WTC11 (cell line): ENCODE measurements around the gene KAT7. TPM values are rescaled to one million over a fixed set of nuclear protein-coding genes. Genes with fewer than 3 reads are reported as not detected.

Source experiments
- ATAC-seq: fragments of 200-7000 bp; cut with Tn5 transposase; 2 replicates; pipeline ENCODE4 v1.10.0; 2021; ENCODE audit warnings: mild to moderate bottlenecking, moderate library complexity
- CTCF ChIA-PET: fragments of 300-600 bp; sonication (Branson Sonifier 250); formaldehyde crosslinking; loops from one replicate; lab custom pipeline; 2021; ENCODE audit warnings: antibody characterized with exemption; lab: Charles Lee
- POLR2A ChIA-PET: fragments of 350-600 bp; sonication (Branson Sonifier 250); formaldehyde crosslinking; loops from one replicate; lab custom pipeline; 2021; ENCODE audit warnings: antibody characterized with exemption; lab: Charles Lee
- DNase-seq: peaks from one replicate; pipeline ENCODE4 v3.0.0; 2021; ENCODE audit warnings: low spot score
- H3K27ac Mint-ChIP-seq: 2 replicates; pipeline ENCODE4 v1.8.0; 2021; ENCODE audit warnings: mixed read lengths
- H3K27me3 Mint-ChIP-seq: 2 replicates; pipeline ENCODE4 v1.8.0; 2021; ENCODE audit warnings: low read depth, mild to moderate bottlenecking, moderate library complexity, mixed read lengths
- H3K36me3 Mint-ChIP-seq: 2 replicates; pipeline ENCODE4 v1.8.0; 2021; ENCODE audit warnings: mixed read lengths
- H3K4me1 Mint-ChIP-seq: 2 replicates; pipeline ENCODE4 v1.8.0; 2022; ENCODE audit warnings: mixed read lengths
- H3K4me3 Mint-ChIP-seq: 2 replicates; pipeline ENCODE4 v1.8.0; 2021; ENCODE audit warnings: mild to moderate bottlenecking, moderate library complexity, mixed read lengths
- H3K9me3 Mint-ChIP-seq: 2 replicates; pipeline ENCODE4 v1.8.0; 2021; ENCODE audit warnings: mixed read lengths
- ETV6 ChIP-seq: sonication (generic); formaldehyde crosslinking; IDR thresholded peaks from 2 replicates; pipeline ENCODE4 v1.8.1; 2022; ENCODE audit warnings: mild to moderate bottlenecking, missing genetic modification reagents
- MXD4 ChIP-seq: fragments of 250-450 bp; sonication (Bioruptor Pico); IDR thresholded peaks from 2 replicates; pipeline ENCODE4 v1.8.0; 2021; ENCODE audit warnings: mild to moderate bottlenecking, moderate library complexity, borderline replicate concordance
- NFATC4 ChIP-seq: fragments of 250-450 bp; sonication (Bioruptor Pico); IDR thresholded peaks from 2 replicates; pipeline ENCODE4 v1.9.0; 2021; ENCODE audit warnings: mild to moderate bottlenecking
- NFYB ChIP-seq: sonication (generic); formaldehyde crosslinking; conservative IDR thresholded peaks from 2 replicates; pipeline ENCODE4 v1.8.0; 2022; ENCODE audit warnings: low read depth, missing genetic modification reagents
- SMAD4 ChIP-seq: sonication (generic); formaldehyde crosslinking; IDR thresholded peaks from 2 replicates; pipeline ENCODE4 v1.8.0; 2022; ENCODE audit warnings: mild to moderate bottlenecking, missing genetic modification reagents
- SOX15 ChIP-seq: fragments of 250-450 bp; sonication (Bioruptor Pico); IDR thresholded peaks from 2 replicates; pipeline ENCODE4 v1.9.0; 2021; ENCODE audit warnings: mild to moderate bottlenecking
- SP1 ChIP-seq: sonication (generic); formaldehyde crosslinking; conservative IDR thresholded peaks from 2 replicates; pipeline ENCODE4 v1.8.1; 2022; ENCODE audit warnings: missing genetic modification reagents
- ZNF219 ChIP-seq: sonication (generic); formaldehyde crosslinking; IDR thresholded peaks from 2 replicates; pipeline ENCODE4 v1.8.0; 2023; ENCODE audit warnings: missing genetic modification reagents, mild to moderate bottlenecking, borderline replicate concordance
- ZNF232 ChIP-seq: sonication (generic); formaldehyde crosslinking; IDR thresholded peaks from 2 replicates; pipeline ENCODE4 v1.8.0; 2022; ENCODE audit warnings: mild to moderate bottlenecking, missing genetic modification reagents
- ZNF317 ChIP-seq: sonication (generic); formaldehyde crosslinking; IDR thresholded peaks from 2 replicates; pipeline ENCODE4 v1.8.1; 2023; ENCODE audit warnings: low read depth, mild to moderate bottlenecking, moderate library complexity, missing genetic modification reagents, borderline replicate concordance
- total RNA-seq: library from RNA; stranded (reverse); gene quantifications from 3 replicates; pipeline ENCODE4 v1.2.3, GENCODE V29; 2021
- TF ChIP-seq, protein P1 (sequence below): fragments of 200-600 bp; IDR thresholded peaks from 2 replicates; pipeline ENCODE4 v1.8.0; 2022; ENCODE audit warnings: antibody characterized with exemption
- TF ChIP-seq, protein P2 (sequence below): sonication (generic); formaldehyde crosslinking; IDR thresholded peaks from 2 replicates; pipeline ENCODE4 v1.8.0; 2022; ENCODE audit warnings: mild to moderate bottlenecking, missing genetic modification reagents
- TF ChIP-seq, protein P3 (sequence below): fragments of 250-450 bp; sonication (Bioruptor Pico); conservative IDR thresholded peaks from 2 replicates; pipeline ENCODE4 v1.9.0; 2021; ENCODE audit warnings: mild to moderate bottlenecking
- TF ChIP-seq, protein P4 (sequence below): fragments of 250-450 bp; sonication (Bioruptor Pico); IDR thresholded peaks from 2 replicates; pipeline ENCODE4 v1.9.0; 2021; ENCODE audit warnings: mild to moderate bottlenecking
- TF ChIP-seq, protein P5 (sequence below): sonication (generic); formaldehyde crosslinking; IDR thresholded peaks from 2 replicates; pipeline ENCODE4 v1.8.1; 2022; ENCODE audit warnings: mild to moderate bottlenecking, moderate library complexity, missing genetic modification reagents
- TF ChIP-seq, protein P6 (sequence below): sonication (generic); formaldehyde crosslinking; IDR thresholded peaks from 2 replicates; pipeline ENCODE4 v1.8.0; 2022; ENCODE audit warnings: mild to moderate bottlenecking, missing genetic modification reagents
- TF ChIP-seq, protein P7 (sequence below): sonication (generic); formaldehyde crosslinking; IDR thresholded peaks from 2 replicates; pipeline ENCODE4 v1.8.0; 2023; ENCODE audit warnings: missing genetic modification reagents, mild to moderate bottlenecking, borderline replicate concordance
- TF ChIP-seq, protein P8 (sequence below): sonication (generic); formaldehyde crosslinking; IDR thresholded peaks from 2 replicates; pipeline ENCODE4 v1.8.1; 2022; ENCODE audit warnings: low read depth, mild to moderate bottlenecking, moderate library complexity, missing genetic modification reagents, borderline replicate concordance

KAT7 gene
- total RNA-seq, 1 experiment from 2014 or later, result 199 TPM

DNA sequence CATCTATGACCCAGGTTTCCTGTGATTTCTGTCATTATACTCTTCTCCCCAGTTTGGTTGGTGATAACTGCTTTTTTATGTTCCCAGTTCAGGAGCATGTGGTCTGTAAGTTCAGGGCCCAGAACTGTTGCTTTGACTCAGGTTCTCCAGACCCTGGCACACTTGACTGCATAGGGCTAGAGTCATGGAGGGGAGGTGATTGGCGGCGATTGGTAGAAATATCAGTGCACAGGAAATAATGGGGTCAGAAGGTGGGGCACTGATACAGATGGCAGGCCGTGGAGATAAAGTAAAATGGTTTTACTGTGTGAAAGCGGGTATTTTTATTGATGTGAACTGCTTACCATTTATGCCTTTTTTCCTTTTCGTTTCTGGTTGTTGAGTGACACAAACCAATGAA, 30.7 kb downstream of the KAT7 start:
- TF ChIP-seq ZNF317 (CRISPR knock-in tag) (no peak), NFYB (CRISPR knock-in tag) (no peak), ETV6 (CRISPR knock-in tag) (no peak), NFATC4 (CRISPR knock-in tag) (no peak)
- TF ChIP-seq, protein P1, sequence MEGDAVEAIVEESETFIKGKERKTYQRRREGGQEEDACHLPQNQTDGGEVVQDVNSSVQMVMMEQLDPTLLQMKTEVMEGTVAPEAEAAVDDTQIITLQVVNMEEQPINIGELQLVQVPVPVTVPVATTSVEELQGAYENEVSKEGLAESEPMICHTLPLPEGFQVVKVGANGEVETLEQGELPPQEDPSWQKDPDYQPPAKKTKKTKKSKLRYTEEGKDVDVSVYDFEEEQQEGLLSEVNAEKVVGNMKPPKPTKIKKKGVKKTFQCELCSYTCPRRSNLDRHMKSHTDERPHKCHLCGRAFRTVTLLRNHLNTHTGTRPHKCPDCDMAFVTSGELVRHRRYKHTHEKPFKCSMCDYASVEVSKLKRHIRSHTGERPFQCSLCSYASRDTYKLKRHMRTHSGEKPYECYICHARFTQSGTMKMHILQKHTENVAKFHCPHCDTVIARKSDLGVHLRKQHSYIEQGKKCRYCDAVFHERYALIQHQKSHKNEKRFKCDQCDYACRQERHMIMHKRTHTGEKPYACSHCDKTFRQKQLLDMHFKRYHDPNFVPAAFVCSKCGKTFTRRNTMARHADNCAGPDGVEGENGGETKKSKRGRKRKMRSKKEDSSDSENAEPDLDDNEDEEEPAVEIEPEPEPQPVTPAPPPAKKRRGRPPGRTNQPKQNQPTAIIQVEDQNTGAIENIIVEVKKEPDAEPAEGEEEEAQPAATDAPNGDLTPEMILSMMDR, result no peak
- TF ChIP-seq, protein P2, sequence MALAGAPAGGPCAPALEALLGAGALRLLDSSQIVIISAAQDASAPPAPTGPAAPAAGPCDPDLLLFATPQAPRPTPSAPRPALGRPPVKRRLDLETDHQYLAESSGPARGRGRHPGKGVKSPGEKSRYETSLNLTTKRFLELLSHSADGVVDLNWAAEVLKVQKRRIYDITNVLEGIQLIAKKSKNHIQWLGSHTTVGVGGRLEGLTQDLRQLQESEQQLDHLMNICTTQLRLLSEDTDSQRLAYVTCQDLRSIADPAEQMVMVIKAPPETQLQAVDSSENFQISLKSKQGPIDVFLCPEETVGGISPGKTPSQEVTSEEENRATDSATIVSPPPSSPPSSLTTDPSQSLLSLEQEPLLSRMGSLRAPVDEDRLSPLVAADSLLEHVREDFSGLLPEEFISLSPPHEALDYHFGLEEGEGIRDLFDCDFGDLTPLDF (CRISPR knock-in tag), result no peak
- TF ChIP-seq, protein P3, sequence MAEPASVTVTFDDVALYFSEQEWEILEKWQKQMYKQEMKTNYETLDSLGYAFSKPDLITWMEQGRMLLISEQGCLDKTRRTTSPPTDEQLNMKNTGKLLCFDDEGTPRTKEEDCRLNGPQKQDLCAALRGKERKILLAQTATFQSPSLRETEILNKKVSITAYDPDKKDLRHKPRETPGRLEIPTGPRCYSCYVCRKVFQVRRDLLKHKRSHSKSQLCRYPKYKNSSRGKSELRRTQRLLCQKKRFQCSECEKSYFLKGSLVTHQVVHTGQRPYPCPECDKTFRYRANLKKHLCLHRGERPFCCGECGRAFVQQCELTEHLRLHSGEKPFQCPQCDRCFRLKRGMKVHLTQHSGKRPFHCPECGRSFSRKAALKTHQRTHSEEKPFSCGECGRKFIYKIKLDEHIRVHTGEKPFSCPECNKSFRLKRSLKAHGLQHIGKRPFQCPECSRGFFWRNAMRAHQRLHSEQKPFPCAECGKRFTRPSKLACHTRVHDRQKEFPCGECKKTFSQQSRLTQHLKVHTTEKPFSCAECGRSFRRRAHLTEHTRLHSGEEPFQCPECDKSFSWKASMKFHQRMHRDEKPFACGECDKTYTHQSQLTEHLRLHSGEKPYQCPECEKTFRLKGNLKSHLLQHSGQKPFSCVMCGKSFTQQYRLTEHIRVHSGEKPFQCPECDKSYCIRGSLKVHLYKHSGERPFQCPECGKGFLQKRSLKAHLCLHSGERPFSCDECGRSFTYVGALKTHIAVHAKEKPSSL (CRISPR knock-in tag), result no peak
- TF ChIP-seq, protein P4, sequence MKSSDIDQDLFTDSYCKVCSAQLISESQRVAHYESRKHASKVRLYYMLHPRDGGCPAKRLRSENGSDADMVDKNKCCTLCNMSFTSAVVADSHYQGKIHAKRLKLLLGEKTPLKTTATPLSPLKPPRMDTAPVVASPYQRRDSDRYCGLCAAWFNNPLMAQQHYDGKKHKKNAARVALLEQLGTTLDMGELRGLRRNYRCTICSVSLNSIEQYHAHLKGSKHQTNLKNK (CRISPR knock-in tag), result no peak
- peak overlapping the region; percentile 99 for H3K27ac Mint-ChIP-seq
- no peaks in the 10 kb centered on the region for H3K27me3 Mint-ChIP-seq
- H3K4me3 Mint-ChIP-seq, result peak overlapping the region; percentile 77
- no peaks in the 10 kb centered on the region for H3K9me3 Mint-ChIP-seq
- ATAC-seq (no peak), DNase-seq (no peak)
- ChIA-PET POLR2A (no interaction called here), CTCF (no interaction called here)
- peaks cover 78% of the 10 kb centered on the region for H3K4me1 Mint-ChIP-seq
- peaks cover 66% of the 10 kb centered on the region for H3K36me3 Mint-ChIP-seq

DNA sequence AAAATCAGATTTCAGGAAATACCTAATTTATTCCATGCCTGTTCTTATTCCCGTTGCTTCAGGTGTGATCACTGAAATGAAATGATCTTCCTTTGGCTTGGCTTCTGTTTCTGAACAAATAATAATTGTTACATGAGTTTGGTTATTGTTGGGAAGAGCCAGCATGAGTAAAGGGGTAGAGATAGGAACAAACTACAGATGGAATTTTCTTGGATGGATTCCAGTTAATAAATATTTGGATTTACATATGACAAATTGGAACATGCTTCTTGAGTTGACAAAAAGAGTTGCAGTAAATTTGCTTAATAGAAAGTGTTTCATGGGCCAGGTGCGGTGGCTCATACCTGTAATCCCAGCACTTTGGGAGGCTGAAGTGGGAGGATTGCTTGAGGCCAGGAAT, 31.2 kb downstream of the KAT7 start:
- no peaks in the 10 kb centered on the region for H3K9me3 Mint-ChIP-seq
- H3K4me3 Mint-ChIP-seq, result 0 out of 2 replicates have a peak overlapping the region, but pooled peaks have one; percentile 10
- H3K36me3 Mint-ChIP-seq, result peaks cover 70% of the 10 kb centered on the region
- peaks cover 76% of the 10 kb centered on the region for H3K4me1 Mint-ChIP-seq
- no peak for ATAC-seq
- peak overlapping the region; percentile 65 for H3K27ac Mint-ChIP-seq
- no peaks in the 10 kb centered on the region for H3K27me3 Mint-ChIP-seq
- DNase-seq, result no peak
- ChIA-PET CTCF (no interaction called here), POLR2A (no interaction called here)
- no peak for TF ChIP-seq ZNF219 (CRISPR knock-in tag)
- TF ChIP-seq SP1 (CRISPR knock-in tag), result no peak
- TF ChIP-seq SOX15 (CRISPR knock-in tag), result no peak
- TF ChIP-seq ZNF232, result no peak
- TF ChIP-seq, protein P5, sequence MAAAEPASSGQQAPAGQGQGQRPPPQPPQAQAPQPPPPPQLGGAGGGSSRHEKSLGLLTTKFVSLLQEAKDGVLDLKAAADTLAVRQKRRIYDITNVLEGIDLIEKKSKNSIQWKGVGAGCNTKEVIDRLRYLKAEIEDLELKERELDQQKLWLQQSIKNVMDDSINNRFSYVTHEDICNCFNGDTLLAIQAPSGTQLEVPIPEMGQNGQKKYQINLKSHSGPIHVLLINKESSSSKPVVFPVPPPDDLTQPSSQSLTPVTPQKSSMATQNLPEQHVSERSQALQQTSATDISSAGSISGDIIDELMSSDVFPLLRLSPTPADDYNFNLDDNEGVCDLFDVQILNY (CRISPR knock-in tag), result no peak
- TF ChIP-seq, protein P6, sequence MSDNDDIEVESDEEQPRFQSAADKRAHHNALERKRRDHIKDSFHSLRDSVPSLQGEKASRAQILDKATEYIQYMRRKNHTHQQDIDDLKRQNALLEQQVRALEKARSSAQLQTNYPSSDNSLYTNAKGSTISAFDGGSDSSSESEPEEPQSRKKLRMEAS (CRISPR knock-in tag), result no peak
- no peak for TF ChIP-seq SMAD4 (CRISPR knock-in tag)
- TF ChIP-seq, protein P7, sequence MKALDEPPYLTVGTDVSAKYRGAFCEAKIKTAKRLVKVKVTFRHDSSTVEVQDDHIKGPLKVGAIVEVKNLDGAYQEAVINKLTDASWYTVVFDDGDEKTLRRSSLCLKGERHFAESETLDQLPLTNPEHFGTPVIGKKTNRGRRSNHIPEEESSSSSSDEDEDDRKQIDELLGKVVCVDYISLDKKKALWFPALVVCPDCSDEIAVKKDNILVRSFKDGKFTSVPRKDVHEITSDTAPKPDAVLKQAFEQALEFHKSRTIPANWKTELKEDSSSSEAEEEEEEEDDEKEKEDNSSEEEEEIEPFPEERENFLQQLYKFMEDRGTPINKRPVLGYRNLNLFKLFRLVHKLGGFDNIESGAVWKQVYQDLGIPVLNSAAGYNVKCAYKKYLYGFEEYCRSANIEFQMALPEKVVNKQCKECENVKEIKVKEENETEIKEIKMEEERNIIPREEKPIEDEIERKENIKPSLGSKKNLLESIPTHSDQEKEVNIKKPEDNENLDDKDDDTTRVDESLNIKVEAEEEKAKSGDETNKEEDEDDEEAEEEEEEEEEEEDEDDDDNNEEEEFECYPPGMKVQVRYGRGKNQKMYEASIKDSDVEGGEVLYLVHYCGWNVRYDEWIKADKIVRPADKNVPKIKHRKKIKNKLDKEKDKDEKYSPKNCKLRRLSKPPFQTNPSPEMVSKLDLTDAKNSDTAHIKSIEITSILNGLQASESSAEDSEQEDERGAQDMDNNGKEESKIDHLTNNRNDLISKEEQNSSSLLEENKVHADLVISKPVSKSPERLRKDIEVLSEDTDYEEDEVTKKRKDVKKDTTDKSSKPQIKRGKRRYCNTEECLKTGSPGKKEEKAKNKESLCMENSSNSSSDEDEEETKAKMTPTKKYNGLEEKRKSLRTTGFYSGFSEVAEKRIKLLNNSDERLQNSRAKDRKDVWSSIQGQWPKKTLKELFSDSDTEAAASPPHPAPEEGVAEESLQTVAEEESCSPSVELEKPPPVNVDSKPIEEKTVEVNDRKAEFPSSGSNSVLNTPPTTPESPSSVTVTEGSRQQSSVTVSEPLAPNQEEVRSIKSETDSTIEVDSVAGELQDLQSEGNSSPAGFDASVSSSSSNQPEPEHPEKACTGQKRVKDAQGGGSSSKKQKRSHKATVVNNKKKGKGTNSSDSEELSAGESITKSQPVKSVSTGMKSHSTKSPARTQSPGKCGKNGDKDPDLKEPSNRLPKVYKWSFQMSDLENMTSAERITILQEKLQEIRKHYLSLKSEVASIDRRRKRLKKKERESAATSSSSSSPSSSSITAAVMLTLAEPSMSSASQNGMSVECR, result no peak
- no peak for TF ChIP-seq MXD4 (CRISPR knock-in tag)
- TF ChIP-seq, protein P4 (CRISPR knock-in tag), result no peak
- TF ChIP-seq, protein P8, sequence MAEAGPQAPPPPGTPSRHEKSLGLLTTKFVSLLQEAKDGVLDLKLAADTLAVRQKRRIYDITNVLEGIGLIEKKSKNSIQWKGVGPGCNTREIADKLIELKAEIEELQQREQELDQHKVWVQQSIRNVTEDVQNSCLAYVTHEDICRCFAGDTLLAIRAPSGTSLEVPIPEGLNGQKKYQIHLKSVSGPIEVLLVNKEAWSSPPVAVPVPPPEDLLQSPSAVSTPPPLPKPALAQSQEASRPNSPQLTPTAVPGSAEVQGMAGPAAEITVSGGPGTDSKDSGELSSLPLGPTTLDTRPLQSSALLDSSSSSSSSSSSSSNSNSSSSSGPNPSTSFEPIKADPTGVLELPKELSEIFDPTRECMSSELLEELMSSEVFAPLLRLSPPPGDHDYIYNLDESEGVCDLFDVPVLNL (CRISPR knock-in tag), result no peak
